HEK293 (cell line): ENCODE results near the gene OBP2B.

Experiments used
- ATF2 ChIP-seq: fragments of 450-650 bp; formaldehyde crosslinking; IDR thresholded peaks from 2 replicates; pipeline ENCODE4 v1.5.1; 2016; ENCODE audit warnings: missing biosample characterization, missing genetic modification characterization, low read depth
- CTCF ChIP-seq: fragments of 450-650 bp; formaldehyde crosslinking; IDR thresholded peaks from 2 replicates; pipeline ENCODE4 v1.5.1; 2016; ENCODE audit warnings: missing biosample characterization, missing genetic modification characterization
- KLF8 ChIP-seq: fragments of 450-650 bp; formaldehyde crosslinking; IDR thresholded peaks from 2 replicates; pipeline ENCODE4 v1.5.1; 2016; ENCODE audit warnings: missing biosample characterization, missing genetic modification characterization
- PRDM10 ChIP-seq: fragments of 450-650 bp; formaldehyde crosslinking; IDR thresholded peaks from 2 replicates; pipeline ENCODE4 v1.5.1; 2016; ENCODE audit warnings: missing biosample characterization, missing genetic modification characterization
- YY1 ChIP-seq: fragments of 450-650 bp; formaldehyde crosslinking; IDR thresholded peaks from 2 replicates; pipeline ENCODE4 v1.5.1; 2018; ENCODE audit warnings: missing biosample characterization, missing genetic modification characterization
- ZBTB21 ChIP-seq: fragments of 450-650 bp; formaldehyde crosslinking; IDR thresholded peaks from 2 replicates; pipeline ENCODE4 v1.5.1; 2017; ENCODE audit warnings: missing biosample characterization, missing genetic modification characterization
- ZBTB7A ChIP-seq: fragments of 450-650 bp; formaldehyde crosslinking; IDR thresholded peaks from 2 replicates; pipeline ENCODE4 v1.5.1; 2016; ENCODE audit warnings: low read depth, missing biosample characterization, missing genetic modification characterization
- ZNF121 ChIP-seq: fragments of 450-650 bp; formaldehyde crosslinking; IDR thresholded peaks from 2 replicates; pipeline ENCODE4 v1.5.1; 2016; ENCODE audit warnings: missing biosample characterization, missing genetic modification characterization
- ZNF239 ChIP-seq: fragments of 450-650 bp; formaldehyde crosslinking; IDR thresholded peaks from 2 replicates; pipeline ENCODE4 v1.5.1; 2016; ENCODE audit warnings: missing biosample characterization, missing genetic modification characterization
- ZNF274 ChIP-seq, 2 experiments: fragments of 200-500 bp in 1 of 2; fragments of 450-650 bp in 1 of 2; sonication (Bioruptor generic) in 1 of 2; formaldehyde crosslinking in 1 of 2; IDR thresholded peaks; 2 replicates each; pipeline versions ENCODE4 v1.5.1 to v1.6.1; 2014 to 2016; ENCODE audit warnings: borderline replicate concordance in 1 of 2, inconsistent platforms in 1 of 2, low read length in 1 of 2, missing biosample characterization in 1 of 2, missing genetic modification characterization in 1 of 2
- ZNF280D ChIP-seq: fragments of 450-650 bp; formaldehyde crosslinking; IDR thresholded peaks from 2 replicates; pipeline ENCODE4 v1.5.1; 2016; ENCODE audit warnings: missing biosample characterization, missing genetic modification characterization
- ZNF423 ChIP-seq: fragments of 450-650 bp; formaldehyde crosslinking; IDR thresholded peaks from 2 replicates; pipeline ENCODE4 v1.5.1; 2016; ENCODE audit warnings: missing biosample characterization, missing genetic modification characterization
- ZNF621 ChIP-seq: fragments of 450-650 bp; formaldehyde crosslinking; IDR thresholded peaks from 2 replicates; pipeline ENCODE4 v1.5.1; 2017; ENCODE audit warnings: missing biosample characterization, missing genetic modification characterization
- ZNF658 ChIP-seq: fragments of 450-650 bp; formaldehyde crosslinking; IDR thresholded peaks from 2 replicates; pipeline ENCODE4; 2016; ENCODE audit warnings: missing biosample characterization, missing genetic modification characterization

DNA sequence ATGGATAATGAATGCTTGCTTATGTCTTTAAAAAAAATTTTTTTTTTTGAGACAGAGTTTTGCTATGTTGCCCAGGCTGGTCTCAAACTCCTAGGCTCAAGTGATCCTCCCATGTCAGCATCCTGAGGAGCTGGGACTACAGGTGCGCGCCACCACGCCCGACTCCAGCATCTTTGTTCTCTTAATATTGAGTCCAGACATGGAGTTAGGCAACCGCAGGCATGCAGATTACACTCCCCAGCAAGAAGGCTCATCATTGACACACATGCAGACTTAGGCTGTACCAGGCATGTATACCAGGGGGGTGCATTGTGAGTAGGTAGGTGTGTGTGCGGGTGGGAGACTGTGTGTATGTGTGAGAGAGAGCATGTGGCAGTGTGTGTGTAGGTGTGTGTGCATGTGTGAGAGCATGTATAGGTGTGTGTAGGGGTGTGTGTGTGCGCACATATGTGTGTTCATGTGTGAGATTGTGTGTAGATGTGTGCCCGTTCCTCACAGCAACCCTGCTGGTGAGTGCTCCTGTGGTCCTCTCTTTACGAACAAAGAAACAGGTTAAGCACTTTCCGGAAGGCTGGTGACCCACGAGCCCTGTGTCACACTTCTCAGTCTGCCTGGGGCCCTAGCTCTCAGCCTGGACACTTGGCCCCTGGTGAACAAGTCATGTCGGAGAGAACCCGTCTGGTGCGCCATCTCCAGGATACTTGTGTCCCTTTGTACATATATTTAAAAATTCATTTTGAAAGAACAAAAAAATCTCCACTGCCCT lies 6.2 kb downstream of the OBP2B start:
- TF ChIP-seq CTCF (tag by site-specific recombination) = no peak
- 0 out of 2 replicates have a peak, but pooled peaks have one; percentile 35 for TF ChIP-seq ZBTB7A
- TF ChIP-seq YY1 (tag by site-specific recombination) = no peak
- TF ChIP-seq KLF8 (tag by site-specific recombination) = no peak
- TF ChIP-seq ZNF239 = no peak
- TF ChIP-seq ZNF280D = no peak
- no peak for TF ChIP-seq ZNF423
- no peak for TF ChIP-seq ZBTB21 (tag by site-specific recombination)
- TF ChIP-seq PRDM10 (tag by site-specific recombination) = peak; percentile 72
- TF ChIP-seq ATF2 (tag by site-specific recombination) = no peak
- no peak for TF ChIP-seq ZNF658
- no peak for TF ChIP-seq ZNF121 (tag by site-specific recombination)
- no peak for TF ChIP-seq ZNF621 (tag by site-specific recombination)
- no peak for TF ChIP-seq ZNF274 (IDR thresholded peaks at IDR 0.05; ENCODE audit: low read length)
- TF ChIP-seq ZNF274 (tag by site-specific recombination; IDR thresholded peaks at IDR 0.05; ENCODE audit: borderline replicate concordance) = no peak
